Measurements from ENCODE around the gene CFAP77. TPM values are rescaled to one million over a fixed set of nuclear protein-coding genes. Genes with fewer than 3 reads are reported as not detected.

CFAP77 gene
- total RNA-seq, 1 experiment from 2014 or later: not detected

DNA sequence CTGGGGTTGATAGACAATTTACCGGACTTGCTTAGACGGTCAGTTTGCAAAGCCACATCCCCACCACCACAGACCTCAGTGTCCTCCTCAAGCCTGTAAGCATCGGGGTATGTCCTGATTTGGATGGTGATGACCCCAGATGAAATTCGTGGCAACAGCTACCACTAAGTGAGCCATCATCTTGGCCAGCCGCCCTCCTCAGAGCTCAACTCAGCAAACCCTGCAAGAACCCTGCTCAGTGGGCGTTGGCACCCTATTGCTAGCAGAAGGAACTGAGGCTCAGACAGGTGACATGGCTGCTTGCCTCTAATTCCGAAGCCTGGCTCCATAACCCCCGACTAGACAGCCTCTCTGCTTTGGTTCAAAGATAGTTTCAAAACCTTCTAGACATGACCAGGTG, 131.0 kb downstream of the CFAP77 start:
- no peak overlapping the region for H3K27ac ChIP-seq (ENCODE audit: low read depth, low read length, poor library complexity, severe bottlenecking)
- CTCF ChIA-PET: no interaction called here

GRCh38 chr9:132541870-132542830, 132.1 kb downstream of the CFAP77 start:
- POLR2A ChIA-PET (ENCODE audit: low non-redundant PET): no interaction called here
- H3K27ac ChIP-seq (ENCODE audit: low read depth, low read length, poor library complexity, severe bottlenecking): no peak overlapping the region
- intact Hi-C loops (cut with micrococcal nuclease; ENCODE audit: unreplicated experiment): no loop called here
- no peaks in the 10 kb centered on the region for H3K27me3 ChIP-seq (replicated peaks; ENCODE audit: insufficient read depth, low read depth, low read length, poor library complexity)
- CTCF ChIA-PET: no interaction called here
- no peak overlapping the region for H3K4me3 ChIP-seq (ENCODE audit: low read depth, low read length, poor library complexity, severe bottlenecking)
- no TSS peak for BruUV-seq (replicated peaks)
- TF ChIP-seq, protein P1, sequence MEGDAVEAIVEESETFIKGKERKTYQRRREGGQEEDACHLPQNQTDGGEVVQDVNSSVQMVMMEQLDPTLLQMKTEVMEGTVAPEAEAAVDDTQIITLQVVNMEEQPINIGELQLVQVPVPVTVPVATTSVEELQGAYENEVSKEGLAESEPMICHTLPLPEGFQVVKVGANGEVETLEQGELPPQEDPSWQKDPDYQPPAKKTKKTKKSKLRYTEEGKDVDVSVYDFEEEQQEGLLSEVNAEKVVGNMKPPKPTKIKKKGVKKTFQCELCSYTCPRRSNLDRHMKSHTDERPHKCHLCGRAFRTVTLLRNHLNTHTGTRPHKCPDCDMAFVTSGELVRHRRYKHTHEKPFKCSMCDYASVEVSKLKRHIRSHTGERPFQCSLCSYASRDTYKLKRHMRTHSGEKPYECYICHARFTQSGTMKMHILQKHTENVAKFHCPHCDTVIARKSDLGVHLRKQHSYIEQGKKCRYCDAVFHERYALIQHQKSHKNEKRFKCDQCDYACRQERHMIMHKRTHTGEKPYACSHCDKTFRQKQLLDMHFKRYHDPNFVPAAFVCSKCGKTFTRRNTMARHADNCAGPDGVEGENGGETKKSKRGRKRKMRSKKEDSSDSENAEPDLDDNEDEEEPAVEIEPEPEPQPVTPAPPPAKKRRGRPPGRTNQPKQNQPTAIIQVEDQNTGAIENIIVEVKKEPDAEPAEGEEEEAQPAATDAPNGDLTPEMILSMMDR (conservative IDR thresholded peaks at IDR 0.05; ENCODE audit: low read depth, low read length): no peak
- TF ChIP-seq EZH2 (IDR thresholded peaks at IDR 0.05; ENCODE audit: borderline replicate concordance, low read depth, low read length, poor library complexity, severe bottlenecking): no peak
- H3K4me1 ChIP-seq (ENCODE audit: insufficient read depth, low read length, poor library complexity, severe bottlenecking): peaks cover 12% of the 10 kb centered on the region
- no peak for DNase-seq (ENCODE audit: low spot score)
- H3K36me3 ChIP-seq (ENCODE audit: insufficient read depth, low read length, poor library complexity, severe bottlenecking): no peaks in the 10 kb centered on the region
- H3K9me3 ChIP-seq (ENCODE audit: low read depth, low read length, poor library complexity, severe bottlenecking): no peaks in the 10 kb centered on the region

More for the DNA sequence above, 131.0 kb downstream of the CFAP77 start:
- peaks cover 3% of the 10 kb centered on the region for H3K4me1 ChIP-seq (ENCODE audit: insufficient read depth, low read length, poor library complexity, severe bottlenecking)
- POLR2A ChIA-PET (ENCODE audit: low non-redundant PET): no interaction called here
- no TSS peak for BruUV-seq (replicated peaks)
- H3K36me3 ChIP-seq (ENCODE audit: insufficient read depth, low read length, poor library complexity, severe bottlenecking): no peaks in the 10 kb centered on the region
- TF ChIP-seq, protein P1 (conservative IDR thresholded peaks at IDR 0.05; ENCODE audit: low read depth, low read length): no peak
- no peak for TF ChIP-seq EZH2 (IDR thresholded peaks at IDR 0.05; ENCODE audit: borderline replicate concordance, low read depth, low read length, poor library complexity, severe bottlenecking)
- no peak for DNase-seq (ENCODE audit: low spot score)
- H3K9me3 ChIP-seq (ENCODE audit: low read depth, low read length, poor library complexity, severe bottlenecking): no peaks in the 10 kb centered on the region
- intact Hi-C loops (cut with micrococcal nuclease; ENCODE audit: unreplicated experiment): no loop called here
- H3K4me3 ChIP-seq (ENCODE audit: low read depth, low read length, poor library complexity, severe bottlenecking): no peak overlapping the region
- no peaks in the 10 kb centered on the region for H3K27me3 ChIP-seq (replicated peaks; ENCODE audit: insufficient read depth, low read depth, low read length, poor library complexity)

DNA sequence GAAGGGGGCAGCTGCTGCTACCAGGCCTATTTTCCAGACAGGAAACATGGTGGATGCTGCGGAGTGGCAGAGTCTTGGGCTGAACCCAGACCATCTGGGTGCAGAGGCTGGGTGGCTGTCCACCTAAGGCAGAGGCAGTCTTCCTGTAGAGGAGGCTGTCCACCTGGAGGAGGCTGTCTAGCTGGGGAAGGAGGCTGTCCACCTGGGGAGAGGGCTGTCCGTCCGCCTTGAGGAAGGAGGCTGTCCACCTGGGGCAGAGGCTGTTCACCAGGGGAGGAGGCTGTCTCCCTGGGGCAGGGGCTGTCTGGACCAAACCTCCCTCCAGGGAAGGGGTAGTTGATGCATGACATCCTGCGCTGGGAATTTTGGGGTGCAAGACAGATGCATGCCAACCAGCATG, 133.2 kb downstream of the CFAP77 start:
- Histone ChIP-seq H3K27ac (ENCODE audit: low read depth, low read length, poor library complexity, severe bottlenecking) (no peak overlapping the region), H3K4me1 (ENCODE audit: insufficient read depth, low read length, poor library complexity, severe bottlenecking) (peaks cover 12% of the 10 kb centered on the region), H3K36me3 (ENCODE audit: insufficient read depth, low read length, poor library complexity, severe bottlenecking) (no peaks in the 10 kb centered on the region), H3K4me3 (ENCODE audit: low read depth, low read length, poor library complexity, severe bottlenecking) (no peak overlapping the region), H3K9me3 (ENCODE audit: low read depth, low read length, poor library complexity, severe bottlenecking) (no peaks in the 10 kb centered on the region), H3K27me3 (replicated peaks; ENCODE audit: insufficient read depth, low read depth, low read length, poor library complexity) (no peaks in the 10 kb centered on the region)
- BruUV-seq (replicated peaks): no TSS peak
- ChIA-PET POLR2A (ENCODE audit: low non-redundant PET) (no interaction called here), CTCF (no interaction called here)
- TF ChIP-seq, protein P1 (conservative IDR thresholded peaks at IDR 0.05; ENCODE audit: low read depth, low read length): no peak
- no peak for TF ChIP-seq EZH2 (IDR thresholded peaks at IDR 0.05; ENCODE audit: borderline replicate concordance, low read depth, low read length, poor library complexity, severe bottlenecking)
- intact Hi-C loops (cut with micrococcal nuclease; ENCODE audit: unreplicated experiment): no loop called here
- no peak for DNase-seq (ENCODE audit: low spot score)

Data from A673 (cell line).